CD4-positive, alpha-beta T cell treated with Interleukin-12 subunit alpha and Interleukin-12 subunit beta, for 1 hour (primary cell): ENCODE measurements around the gene BOLL.
"Not testable (repeated sequence)": the region's sequence is repeated elsewhere in the genome, so short reads cannot be mapped to it uniquely, and the experiment has no call there.

Experiments
- DNase-seq: peaks from one replicate; pipeline ENCODE4 v3.0.0-alpha.2; 2020

BOLL gene

DNA sequence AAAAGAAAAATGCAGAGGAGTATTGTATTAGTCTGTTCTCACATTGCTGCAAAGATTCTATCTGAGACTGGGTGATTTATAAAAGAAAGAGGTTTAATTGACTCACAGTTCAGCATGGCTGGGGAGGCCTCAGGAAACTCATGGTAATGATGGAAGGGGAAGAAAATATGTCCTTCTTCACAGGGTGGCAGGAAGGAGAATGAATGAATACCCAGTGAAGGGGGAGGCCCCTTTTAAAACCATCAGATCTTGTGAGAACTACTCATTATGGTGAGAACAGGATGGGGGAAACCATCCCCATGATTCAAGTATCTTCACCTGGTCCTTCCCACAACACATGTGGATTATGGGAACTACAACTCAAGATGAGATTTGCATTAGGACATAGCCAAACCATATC lies 10.2 kb upstream of the BOLL start:
- DNase-seq, result no peak

DNA sequence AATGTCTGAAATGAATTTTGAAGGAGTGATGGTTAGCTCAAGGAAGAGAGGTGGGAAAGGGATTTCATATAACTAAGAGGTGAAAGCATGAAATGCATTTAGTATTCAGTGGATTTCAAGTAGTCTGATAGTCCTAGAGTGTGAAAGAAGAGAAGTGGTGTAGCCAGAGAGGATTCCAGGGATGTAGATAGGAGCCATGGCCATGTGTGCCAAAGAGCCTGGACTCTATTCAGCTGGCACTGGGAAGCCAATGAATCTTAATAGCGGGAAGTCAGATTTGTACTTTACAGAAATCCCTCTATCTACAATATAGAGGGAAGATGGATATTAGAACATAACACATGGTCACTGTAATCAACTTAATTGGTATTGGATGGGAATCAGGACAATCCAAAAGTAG lies 8.3 kb upstream of the BOLL start:
- DNase-seq, result no peak

DNA sequence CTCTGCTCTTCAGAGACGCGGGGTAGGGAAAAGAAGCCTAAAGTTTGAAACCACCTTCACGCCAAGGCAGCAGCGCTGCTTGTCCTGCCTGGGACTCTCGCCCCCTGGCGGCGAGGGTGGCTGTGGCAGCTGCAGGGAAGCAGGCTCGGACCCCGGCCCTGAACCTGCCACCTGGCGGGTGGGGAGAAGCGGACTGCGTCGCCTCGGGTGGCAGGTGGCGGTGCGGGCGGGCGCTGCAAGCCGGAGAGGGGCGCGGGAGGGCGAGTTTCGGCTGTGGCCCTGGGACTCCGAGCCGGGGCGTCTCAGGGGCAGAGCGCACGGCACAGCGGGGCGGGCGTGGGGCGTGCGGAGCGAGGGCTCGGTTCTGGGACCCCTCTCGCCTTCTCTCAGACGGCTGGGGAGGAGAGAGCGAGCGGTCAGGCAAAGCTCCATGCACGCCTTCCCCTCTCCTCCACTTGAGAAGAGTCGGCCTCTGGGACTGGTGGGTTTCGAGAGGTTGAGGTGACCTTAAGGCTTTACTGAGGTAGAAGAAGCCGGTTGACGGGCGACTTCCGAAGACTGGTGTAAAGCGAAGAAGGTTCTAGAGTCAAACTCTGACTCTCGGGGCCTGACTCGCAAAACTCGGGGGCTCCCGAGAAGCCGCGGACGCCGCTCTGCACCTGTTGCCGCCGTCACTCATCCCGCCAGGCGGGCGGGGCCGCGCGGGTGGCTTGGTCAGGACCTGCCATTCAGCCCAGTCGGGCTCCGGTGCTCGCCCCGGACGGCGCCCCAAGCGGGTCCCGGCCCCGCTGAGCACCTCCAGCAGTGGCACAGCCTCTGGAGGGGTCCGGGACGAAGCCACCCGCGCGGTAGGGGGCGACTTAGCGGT lies 1.1 kb upstream of the BOLL start:
- peak; percentile 64 for DNase-seq

DNA sequence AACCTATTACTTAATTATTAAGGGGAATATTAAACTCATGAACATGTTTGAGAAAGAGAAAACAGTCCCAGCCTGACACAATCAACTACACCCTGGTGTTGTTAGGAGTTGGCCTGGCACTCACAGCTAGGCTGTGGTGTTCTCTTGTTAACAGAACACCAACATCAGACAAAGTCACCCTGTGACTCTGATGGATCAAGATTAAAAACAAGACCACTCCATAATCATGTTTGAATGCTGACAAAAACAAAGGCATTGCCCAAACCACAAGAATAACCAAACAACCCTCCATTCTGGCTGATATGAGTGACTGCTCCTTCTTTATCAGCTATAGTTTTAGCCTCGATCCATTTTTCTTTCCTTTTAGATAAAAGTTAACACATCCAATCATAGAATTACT lies 3.0 kb downstream of the BOLL start:
- no peak for DNase-seq

- no peak for DNase-seq
Observed at GRCh38 chr2:197779261-197779660, 5.9 kb downstream of the BOLL start.

DNA sequence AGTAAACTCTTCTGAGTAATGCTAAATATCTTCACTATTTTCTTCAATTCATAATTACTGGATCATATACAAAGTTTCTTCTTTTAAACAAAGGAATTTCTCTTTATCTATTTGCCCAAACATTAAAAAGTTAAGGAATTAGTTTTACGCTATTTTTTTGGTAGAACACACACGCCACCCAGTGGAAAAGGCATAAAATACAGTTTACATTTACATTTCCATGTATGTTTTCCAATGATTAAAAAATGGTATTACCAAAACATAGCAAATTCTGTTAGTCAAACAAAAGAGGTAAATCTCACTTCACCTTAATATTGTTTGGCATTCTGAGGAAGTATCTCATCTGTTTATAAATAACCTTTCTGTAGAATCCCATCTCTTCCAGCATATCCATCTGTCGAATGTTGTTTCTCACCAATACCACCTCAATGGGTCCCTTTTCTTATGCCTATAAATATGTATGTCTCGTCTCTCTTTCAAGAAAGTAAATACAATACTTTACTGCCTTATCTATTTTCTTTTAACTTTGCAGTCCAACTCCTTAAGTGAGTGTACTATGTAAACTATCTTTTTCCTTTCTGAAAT lies 7.2 kb downstream of the BOLL start:
- peak; percentile 54 for DNase-seq

DNA sequence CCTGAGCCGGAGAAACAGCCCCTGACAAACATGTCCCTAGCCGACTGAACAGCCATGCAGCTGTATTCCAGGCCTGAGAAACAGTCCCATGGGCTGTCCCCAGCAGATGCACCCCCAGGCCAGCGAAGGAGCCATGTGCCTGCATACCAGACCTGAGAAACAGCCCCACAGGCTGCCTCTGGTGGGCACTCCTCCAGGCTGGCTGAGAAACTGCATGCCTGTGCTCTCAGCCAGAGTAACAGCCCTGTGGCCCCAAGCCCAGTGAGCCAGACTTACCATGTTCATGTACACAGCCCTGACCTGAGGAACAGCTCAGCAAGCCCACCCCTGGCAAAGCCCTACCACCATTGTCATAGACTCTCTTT lies 24.8 kb downstream of the BOLL start:
- DNase-seq, result no peak

DNA sequence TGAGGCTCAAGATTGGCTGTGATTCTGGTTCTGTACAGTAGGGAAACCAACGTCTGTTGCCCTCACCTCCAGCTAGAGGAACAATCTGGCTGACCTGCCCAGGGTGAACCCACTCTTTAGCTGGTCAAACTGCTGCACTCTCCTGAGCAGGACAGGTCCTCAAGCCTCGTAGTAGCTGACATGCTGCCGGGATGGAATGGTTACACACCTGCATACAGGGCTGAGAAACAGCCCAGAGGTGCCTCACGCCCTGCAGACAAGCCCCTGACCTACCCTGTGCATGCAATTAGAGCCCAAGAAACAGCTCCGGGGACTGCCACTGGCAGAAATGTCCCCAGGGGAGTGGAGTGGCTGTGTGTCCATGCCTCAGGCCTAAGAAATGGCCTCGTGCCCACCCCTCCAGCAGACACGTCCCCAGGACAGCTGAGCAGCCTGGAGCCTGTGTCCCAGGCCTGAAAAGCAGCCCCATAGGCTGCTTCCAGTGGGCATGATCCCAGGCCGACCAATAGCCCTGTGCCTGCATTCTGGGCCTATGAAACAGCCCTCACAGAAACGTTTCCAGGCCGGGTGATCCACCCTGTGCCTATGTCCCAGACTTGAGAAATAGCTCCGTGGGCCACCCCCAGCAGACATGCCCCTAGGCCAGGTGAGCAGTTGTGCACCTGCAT lies 25.4 kb downstream of the BOLL start:
- DNase-seq, result no peak

GRCh38 chr2:197759013-197759412 lies 26.1 kb downstream of the BOLL start:
- no peak for DNase-seq

- DNase-seq, result no peak
Observed at GRCh38 chr2:197740200-197740599, 44.9 kb downstream of the BOLL start.

DNA sequence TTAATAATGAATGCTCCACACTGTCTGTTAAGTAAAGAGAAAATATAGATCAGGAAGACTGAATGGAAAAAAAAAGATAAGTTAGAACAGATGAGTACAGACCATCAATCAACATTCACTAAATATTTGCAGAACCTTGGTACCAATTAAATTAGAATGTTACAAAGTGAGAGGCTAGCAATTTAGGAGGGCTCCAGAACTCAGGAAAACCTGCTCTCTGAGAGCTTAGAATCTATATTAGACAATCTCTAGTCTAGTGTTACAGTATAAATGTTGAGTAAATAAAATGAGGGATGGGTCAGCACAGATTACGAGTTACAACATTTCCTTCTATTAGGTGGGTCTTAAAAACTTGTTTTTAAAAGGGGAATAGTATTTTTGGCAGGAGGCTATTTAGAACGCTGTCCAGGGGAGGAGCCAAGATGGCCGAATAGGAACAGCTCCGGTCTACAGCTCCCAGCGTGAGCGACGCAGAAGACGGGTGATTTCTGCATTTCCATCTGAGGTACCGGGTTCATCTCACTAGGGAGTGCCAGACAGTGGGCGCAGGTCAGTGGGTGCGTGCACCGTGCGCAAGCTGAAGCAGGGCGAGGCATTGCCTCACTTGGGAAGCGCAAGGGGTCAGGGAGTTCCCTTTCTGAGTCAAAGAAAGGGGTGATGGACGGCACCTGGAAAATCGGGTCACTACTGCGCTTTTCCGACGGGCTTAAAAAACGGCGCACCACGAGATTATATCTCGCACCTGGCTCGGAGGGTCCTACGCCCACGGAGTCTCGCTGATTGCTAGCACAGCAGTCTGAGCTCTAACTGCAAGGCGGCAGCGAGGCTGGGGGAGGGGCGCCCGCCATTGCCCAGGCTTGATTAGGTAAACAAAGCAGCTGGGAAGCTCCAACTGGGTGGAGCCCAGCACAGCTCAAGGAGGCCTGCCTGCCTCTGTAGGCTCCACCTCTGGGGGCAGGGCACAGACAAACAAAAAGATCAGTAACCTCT lies 56.3 kb downstream of the BOLL start:
- DNase-seq, result not testable (repeated sequence)

- DNase-seq, result no peak
Observed at GRCh38 chr2:197727011-197727410, 58.1 kb downstream of the BOLL start.

- DNase-seq, result no peak
Observed at GRCh38 chr2:197717863-197718262, 67.3 kb downstream of the BOLL start.

DNA sequence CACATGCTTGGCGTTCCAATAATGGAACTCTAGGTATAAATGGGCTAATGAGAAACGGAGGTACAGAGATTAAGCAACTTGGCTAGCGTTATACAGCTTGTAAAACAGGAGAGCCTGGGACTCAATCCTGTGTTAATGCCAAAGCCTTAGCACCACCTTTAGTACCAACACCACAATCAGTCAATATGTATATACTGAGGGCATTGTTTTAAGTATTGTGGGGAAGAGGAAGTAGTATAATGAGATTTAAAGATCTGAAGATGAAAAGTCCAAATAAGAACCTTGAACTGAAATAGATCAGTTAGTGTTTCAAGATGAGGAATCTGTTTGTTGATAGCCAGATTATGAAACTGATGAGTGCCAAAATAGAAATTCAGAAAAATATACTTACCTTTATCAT lies 71.8 kb downstream of the BOLL start:
- no peak for DNase-seq

DNA sequence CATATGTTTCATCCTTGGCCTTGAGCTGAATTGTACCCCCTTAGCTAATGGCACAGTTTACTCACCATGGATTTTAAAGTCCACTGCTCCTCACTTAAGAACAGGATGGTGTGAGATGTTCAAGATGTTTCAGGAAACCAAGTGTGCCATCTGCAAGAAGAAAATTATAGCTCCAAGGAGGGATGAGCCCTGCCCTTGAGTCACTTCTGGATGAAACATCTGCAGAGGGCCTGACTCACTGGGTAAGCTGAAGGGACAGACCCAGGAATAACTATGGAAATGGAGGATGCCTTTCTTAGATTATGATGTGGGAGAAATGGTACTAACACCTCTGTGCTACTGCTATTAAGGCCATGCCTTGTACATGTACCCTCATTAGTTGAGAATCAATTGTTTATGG lies 73.5 kb downstream of the BOLL start:
- DNase-seq, result no peak

DNA sequence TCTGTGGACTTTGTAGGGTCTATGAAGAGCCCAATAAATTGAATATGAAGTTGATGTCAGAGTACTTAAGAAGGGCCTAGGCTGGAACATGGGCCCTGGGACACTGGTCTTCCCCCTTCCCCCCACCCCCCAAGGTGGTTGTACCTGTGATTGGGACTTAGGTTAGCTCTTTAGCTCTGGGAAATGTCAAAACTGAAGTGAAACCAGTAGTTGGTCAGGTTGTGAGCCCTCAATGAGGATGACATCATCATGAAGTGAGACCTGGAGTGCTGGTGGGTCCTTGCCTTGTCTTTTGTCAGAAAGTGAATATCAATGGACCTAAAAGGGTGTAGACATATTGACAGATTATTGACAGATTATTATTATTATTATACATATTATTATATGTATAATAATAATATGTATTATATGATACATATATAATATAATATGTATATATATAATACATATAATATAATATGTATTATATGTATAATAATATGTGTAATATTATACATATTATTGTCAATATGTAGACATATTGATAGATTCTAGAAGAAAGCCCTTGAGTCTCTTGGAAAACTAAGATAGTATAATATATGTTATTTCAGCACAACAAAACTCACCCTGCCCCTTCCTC lies 74.6 kb downstream of the BOLL start:
- no peak for DNase-seq

DNA sequence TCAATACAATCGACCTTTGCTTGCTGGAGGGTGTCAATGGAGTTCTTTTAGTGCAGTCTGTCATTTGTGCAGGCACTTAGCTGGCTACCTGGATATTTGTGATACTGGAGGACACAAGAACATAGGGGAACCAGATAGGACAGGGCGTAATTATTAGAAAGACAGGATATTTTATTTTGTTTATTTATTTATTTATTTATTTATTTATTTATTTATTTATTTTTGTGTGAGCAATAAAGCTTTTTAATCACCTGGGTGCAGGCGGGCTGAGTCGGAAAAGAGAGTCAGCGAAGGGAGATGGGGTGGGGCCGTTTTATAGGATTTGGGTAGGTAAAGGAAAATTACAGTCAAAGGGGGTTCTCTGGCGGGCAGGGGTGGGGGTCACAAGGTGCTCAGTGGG lies 76.0 kb downstream of the BOLL start:
- not testable (repeated sequence) for DNase-seq

GRCh38 chr2:197708331-197708730 lies 76.8 kb downstream of the BOLL start:
- DNase-seq, result no peak

DNA sequence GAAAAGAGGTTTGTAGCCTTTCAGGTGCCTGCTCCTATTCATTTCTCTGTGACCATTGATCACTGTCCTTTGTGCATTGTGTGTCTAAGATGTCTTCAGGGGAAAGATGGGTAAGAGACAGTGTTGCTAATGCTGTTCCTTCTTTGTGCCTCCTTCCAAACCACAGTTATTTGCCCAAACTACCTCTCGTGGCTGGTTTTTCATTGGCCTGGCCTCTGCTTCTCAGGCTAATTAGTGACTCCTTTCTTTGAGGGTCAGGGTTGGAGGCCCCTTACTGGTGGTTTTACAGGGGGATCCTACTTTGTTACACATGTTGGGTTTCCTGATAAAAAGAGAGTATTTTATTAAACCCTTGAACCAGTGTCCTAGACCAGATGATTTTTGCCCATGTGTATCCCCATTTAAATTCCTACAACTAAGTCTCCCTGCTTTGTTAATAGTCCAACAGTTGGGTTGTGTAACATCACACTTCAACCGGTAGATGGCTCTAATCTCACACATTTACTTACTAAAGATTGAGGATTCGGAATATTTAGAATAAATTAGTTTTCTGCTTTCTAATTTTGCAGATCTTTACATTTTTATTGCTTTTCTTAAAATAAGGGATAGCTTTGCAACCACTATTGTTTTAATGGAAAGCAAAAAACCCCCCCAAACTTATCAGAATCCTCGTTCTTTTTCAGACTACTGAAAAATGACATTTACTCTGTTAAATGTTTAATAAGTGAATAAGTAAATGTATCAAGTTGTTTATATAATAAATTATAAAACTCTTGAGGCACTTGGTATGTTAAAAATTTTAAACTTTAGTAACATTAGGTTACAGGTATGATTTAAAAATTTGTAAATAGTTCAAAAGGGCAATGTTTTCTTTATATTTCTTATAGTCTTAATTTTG lies 77.6 kb downstream of the BOLL start:
- peak; percentile 45 for DNase-seq

DNA sequence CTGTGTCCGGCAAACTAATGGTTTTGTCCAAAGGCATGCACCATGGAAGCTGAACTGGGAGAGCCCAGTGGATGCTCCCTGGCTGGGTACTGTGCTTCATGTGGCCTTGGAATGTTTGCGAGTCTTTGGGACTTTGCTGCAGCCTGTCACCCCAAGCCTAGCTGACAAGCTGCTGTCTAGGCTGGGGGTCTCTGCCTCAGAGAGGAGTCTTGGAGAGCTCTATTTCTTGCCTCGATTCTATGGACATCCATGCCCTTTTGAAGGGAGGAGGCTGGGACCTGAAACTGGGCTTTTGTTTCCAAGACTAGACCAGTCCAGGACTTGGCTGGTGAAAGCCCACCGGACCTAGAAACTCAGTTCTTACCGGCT lies 78.3 kb downstream of the BOLL start:
- DNase-seq, result no peak
